PC-9 (cell line): ENCODE measurements around the gene CDHR2. TPM values are rescaled to one million over a fixed set of nuclear protein-coding genes. Genes with fewer than 3 reads are reported as not detected.

ENCODE experiments used
- BruUV-seq: library from RNA; stranded (reverse); fragments of 400-500 nt; replicated peaks from 2 replicates; lab custom pipeline; 2021; lab: Mats Ljungman, UMichigan
- CTCF ChIA-PET: fragments of 300-600 bp; sonication (Branson Sonifier 250); formaldehyde crosslinking; loops from one replicate; lab custom pipeline; 2022; ENCODE audit warnings: antibody characterized with exemption; lab: Charles Lee
- POLR2A ChIA-PET: fragments of 300-600 bp; sonication (Branson Sonifier 250); formaldehyde crosslinking; loops from one replicate; lab custom pipeline; 2022; ENCODE audit warnings: antibody characterized with exemption; ENCODE audit not compliant: unreplicated experiment; lab: Charles Lee
- DNase-seq, 2 experiments: peaks; one replicate each; pipeline versions ENCODE4 v3.0.0 to v3.0.0-alpha.2; 2015 to 2022; ENCODE audit warnings: mixed read lengths in 1 of 2
- H2AFZ ChIP-seq: fragments of 200-600 bp; sonication (generic); 2 replicates; pipeline ENCODE4 v1.8.1; 2017; ENCODE audit warnings: antibody characterized with exemption
- H3F3A ChIP-seq: fragments of 200-600 bp; sonication (generic); 2 replicates; pipeline ENCODE4 v1.8.1; 2017; ENCODE audit warnings: antibody characterized with exemption, mild to moderate bottlenecking, low read depth; ENCODE audit not compliant: insufficient read depth
- H3K27ac ChIP-seq: fragments of 200-600 bp; sonication (generic); 2 replicates; pipeline ENCODE4 v1.6.1; 2016; ENCODE audit warnings: mixed run types
- H3K27me3 ChIP-seq: fragments of 200-600 bp; sonication (generic); 2 replicates; pipeline ENCODE4 v1.6.1; 2016; ENCODE audit warnings: low read depth, mixed run types; ENCODE audit not compliant: insufficient read depth
- H3K36me3 ChIP-seq: fragments of 200-600 bp; sonication (generic); 2 replicates; pipeline ENCODE4 v1.6.1; 2016; ENCODE audit warnings: low read depth, mixed run types
- H3K4me1 ChIP-seq: fragments of 200-600 bp; sonication (generic); replicated peaks from 2 replicates; pipeline ENCODE4 v1.6.1; 2016; ENCODE audit warnings: mixed run types; ENCODE audit not compliant: insufficient read depth
- H3K4me2 ChIP-seq: fragments of 200-600 bp; sonication (generic); 2 replicates; pipeline ENCODE4 v1.6.1; 2017; ENCODE audit warnings: mixed run types
- H3K4me3 ChIP-seq: fragments of 200-600 bp; sonication (generic); 2 replicates; pipeline ENCODE4 v1.6.1; 2016; ENCODE audit warnings: mixed run types
- H3K79me2 ChIP-seq: fragments of 200-600 bp; sonication (generic); 2 replicates; pipeline ENCODE4 v1.6.1; 2017; ENCODE audit warnings: low read depth, mixed run types
- H3K9me2 ChIP-seq: fragments of 200-600 bp; sonication (generic); 2 replicates; pipeline ENCODE4 v1.8.1; 2017; ENCODE audit warnings: mild to moderate bottlenecking; ENCODE audit not compliant: insufficient read depth
- H3K9me3 ChIP-seq: fragments of 200-600 bp; sonication (generic); 2 replicates; pipeline ENCODE4 v1.8.1; 2016; ENCODE audit warnings: low read depth; ENCODE audit not compliant: insufficient read depth
- H4K20me1 ChIP-seq: fragments of 200-600 bp; sonication (generic); 2 replicates; pipeline ENCODE4 v1.8.1; 2017; ENCODE audit not compliant: insufficient read depth
- EZH2 ChIP-seq: fragments of 200-600 bp; sonication (generic); IDR thresholded peaks from 2 replicates; pipeline ENCODE4 v1.8.0; 2017; ENCODE audit warnings: antibody characterized with exemption, low read depth
- intact Hi-C: fragments of 100-400 bp; cut with micrococcal nuclease; formaldehyde crosslinking; loops from one replicate; pipeline ENCODE4 v1.10.0; 2022; ENCODE audit not compliant: unreplicated experiment
- total RNA-seq: library from RNA; stranded (reverse); gene quantifications from 2 replicates; pipeline ENCODE4 v1.2.3, GENCODE V29; 2021
- TF ChIP-seq, protein P1 (sequence below): fragments of 200-600 bp; sonication (generic); conservative IDR thresholded peaks from 2 replicates; pipeline ENCODE4 v1.6.1; 2017; ENCODE audit warnings: mixed run types, antibody characterized with exemption, mild to moderate bottlenecking, moderate library complexity

Gene CDHR2
- total RNA-seq, 1 experiment from 2014 or later: not detected

DNA sequence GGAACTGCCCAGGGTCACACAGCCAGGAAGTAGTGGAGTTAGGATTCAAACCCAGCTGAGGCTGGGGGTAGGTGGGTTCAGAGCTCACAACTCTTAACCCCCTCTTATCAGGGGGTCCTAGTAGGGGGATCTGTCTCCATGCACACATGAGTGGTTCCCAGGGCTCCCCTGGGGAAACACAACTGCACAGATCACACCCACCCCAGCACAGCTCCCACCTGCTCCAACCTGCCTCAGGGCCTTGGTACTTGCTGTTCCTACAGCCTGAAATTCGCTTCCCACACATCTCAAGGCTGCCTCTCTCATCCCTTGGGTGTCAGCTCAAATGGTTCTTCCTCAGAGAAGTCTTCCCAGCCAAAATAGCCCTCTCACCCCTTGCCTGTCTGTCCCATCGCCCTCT is 76.4 kb downstream of the CDHR2 start:
- BruUV-seq: no TSS peak
- CTCF ChIA-PET: no interaction called here

DNA sequence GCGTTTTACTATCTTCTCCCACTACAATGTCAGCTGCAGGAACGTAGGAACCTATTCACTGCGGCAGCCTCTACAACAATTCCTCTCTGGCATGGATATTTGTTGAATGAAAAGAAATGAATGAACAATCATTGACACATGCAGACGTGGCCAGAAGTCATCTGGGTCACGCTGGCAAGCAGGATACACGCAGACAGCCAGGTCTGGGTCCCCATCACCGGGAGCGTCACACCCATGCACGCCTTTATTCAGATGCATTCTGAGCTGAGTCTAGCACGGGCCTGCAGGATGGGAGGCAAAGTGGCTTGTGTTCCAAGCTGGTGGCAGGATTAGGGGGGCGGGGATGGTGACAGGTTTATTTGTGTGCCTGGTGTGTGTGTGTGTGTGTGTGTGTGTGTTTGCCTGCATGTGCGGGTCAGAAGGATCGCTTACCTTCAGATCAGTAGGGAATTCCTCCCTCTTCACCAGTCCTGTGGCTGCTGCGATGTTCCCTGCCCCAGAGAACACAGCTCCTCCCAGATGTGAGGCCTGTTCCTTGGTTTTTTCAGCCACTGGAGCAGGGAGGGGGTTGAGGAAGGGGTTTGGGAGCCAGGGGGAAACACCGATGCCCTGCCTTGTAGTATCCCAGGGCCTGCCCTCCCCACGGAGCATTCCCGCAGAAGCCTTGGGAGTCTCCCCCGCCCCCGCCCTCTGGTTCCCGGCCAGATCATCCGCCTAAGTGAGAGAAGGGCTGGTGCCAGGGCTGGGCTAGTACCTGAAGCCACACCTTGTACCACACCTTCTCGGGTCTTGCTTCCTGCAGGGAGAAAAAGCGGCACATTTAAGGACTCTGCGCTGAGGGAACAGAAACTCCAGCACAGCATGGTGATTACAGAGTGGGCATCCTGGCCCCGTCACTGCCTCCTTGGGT is 77.1 kb downstream of the CDHR2 start:
- ChIA-PET CTCF (interaction anchor here (0.7 kb wide), 1 partner anchor 102 kb away, joined by 14 read pairs; no protein-coding TSS in a partner anchor), POLR2A (no interaction called here)
- H3K4me2 ChIP-seq: no peak overlapping the region
- peaks cover 22% of the 10 kb centered on the region for H3K27me3 ChIP-seq
- no peaks in the 10 kb centered on the region for H3K9me3 ChIP-seq
- no peaks in the 10 kb centered on the region for H3K4me1 ChIP-seq
- no peak for TF ChIP-seq EZH2
- TF ChIP-seq, protein P1, sequence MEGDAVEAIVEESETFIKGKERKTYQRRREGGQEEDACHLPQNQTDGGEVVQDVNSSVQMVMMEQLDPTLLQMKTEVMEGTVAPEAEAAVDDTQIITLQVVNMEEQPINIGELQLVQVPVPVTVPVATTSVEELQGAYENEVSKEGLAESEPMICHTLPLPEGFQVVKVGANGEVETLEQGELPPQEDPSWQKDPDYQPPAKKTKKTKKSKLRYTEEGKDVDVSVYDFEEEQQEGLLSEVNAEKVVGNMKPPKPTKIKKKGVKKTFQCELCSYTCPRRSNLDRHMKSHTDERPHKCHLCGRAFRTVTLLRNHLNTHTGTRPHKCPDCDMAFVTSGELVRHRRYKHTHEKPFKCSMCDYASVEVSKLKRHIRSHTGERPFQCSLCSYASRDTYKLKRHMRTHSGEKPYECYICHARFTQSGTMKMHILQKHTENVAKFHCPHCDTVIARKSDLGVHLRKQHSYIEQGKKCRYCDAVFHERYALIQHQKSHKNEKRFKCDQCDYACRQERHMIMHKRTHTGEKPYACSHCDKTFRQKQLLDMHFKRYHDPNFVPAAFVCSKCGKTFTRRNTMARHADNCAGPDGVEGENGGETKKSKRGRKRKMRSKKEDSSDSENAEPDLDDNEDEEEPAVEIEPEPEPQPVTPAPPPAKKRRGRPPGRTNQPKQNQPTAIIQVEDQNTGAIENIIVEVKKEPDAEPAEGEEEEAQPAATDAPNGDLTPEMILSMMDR: no peak
- BruUV-seq: no TSS peak
- no peaks in the 10 kb centered on the region for H3K9me2 ChIP-seq
- no peaks in the 10 kb centered on the region for H4K20me1 ChIP-seq
- no peak overlapping the region for H3K4me3 ChIP-seq
- H3K36me3 ChIP-seq: no peaks in the 10 kb centered on the region
- H2AFZ ChIP-seq: no peak overlapping the region
- H3K79me2 ChIP-seq: no peaks in the 10 kb centered on the region
- no peak overlapping the region for H3K27ac ChIP-seq
- intact Hi-C loops: no loop called here
- no peak for DNase-seq
- 0 out of 2 replicates have a peak, but pooled peaks cover 3% of the 10 kb centered on the region for H3F3A ChIP-seq

More for the DNA sequence above, 76.4 kb downstream of the CDHR2 start:
- Histone ChIP-seq H3K36me3 (no peaks in the 10 kb centered on the region), H3K4me3 (no peak overlapping the region), H4K20me1 (no peaks in the 10 kb centered on the region), H2AFZ (no peak overlapping the region), H3K4me1 (no peaks in the 10 kb centered on the region), H3F3A (0 out of 2 replicates have a peak, but pooled peaks cover 3% of the 10 kb centered on the region), H3K4me2 (no peak overlapping the region), H3K27ac (no peak overlapping the region), H3K79me2 (no peaks in the 10 kb centered on the region), H3K27me3 (peaks cover 22% of the 10 kb centered on the region), H3K9me2 (no peaks in the 10 kb centered on the region), H3K9me3 (no peaks in the 10 kb centered on the region)
- DNase-seq: no peak
- POLR2A ChIA-PET: no interaction called here
- no peak for TF ChIP-seq EZH2
- TF ChIP-seq, protein P1: no peak
- intact Hi-C loops: no loop called here

DNA sequence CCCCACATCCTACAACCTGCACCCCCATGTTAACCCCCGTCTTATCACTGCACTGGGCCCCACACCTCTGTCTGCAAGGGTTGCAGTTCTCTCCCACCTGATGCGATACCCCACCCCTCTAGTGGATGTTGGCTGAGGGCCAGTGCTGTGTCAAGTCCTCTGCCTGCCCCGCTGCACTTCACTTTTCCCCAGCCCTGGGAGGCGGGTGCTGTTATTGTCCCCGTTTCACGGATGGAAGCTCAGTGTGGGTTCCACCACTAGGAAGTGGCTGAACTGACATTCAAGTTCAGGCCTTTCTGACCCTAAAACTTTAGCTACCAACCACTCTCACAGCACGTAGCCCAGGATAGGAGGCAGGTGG is 77.7 kb downstream of the CDHR2 start:
- Histone ChIP-seq H3K9me2 (no peaks in the 10 kb centered on the region), H3K27ac (no peak overlapping the region), H3K36me3 (no peaks in the 10 kb centered on the region), H3K4me3 (no peak overlapping the region), H3K79me2 (no peaks in the 10 kb centered on the region), H3F3A (0 out of 2 replicates have a peak, but pooled peaks cover 3% of the 10 kb centered on the region), H4K20me1 (no peaks in the 10 kb centered on the region), H3K27me3 (peaks cover 22% of the 10 kb centered on the region), H2AFZ (no peak overlapping the region), H3K9me3 (no peaks in the 10 kb centered on the region), H3K4me2 (no peak overlapping the region), H3K4me1 (no peaks in the 10 kb centered on the region)
- no TSS peak for BruUV-seq
- TF ChIP-seq EZH2: no peak
- TF ChIP-seq, protein P1: no peak
- CTCF ChIA-PET: interaction anchor here (0.7 kb wide), 1 partner anchor 103 kb away, joined by 14 read pairs; no protein-coding TSS in a partner anchor
- intact Hi-C loops: no loop called here
- no peak for DNase-seq
- POLR2A ChIA-PET: no interaction called here
